GM19395 (cell line): Measurements from ENCODE around the gene AXIN2.
A peak's percentile ranks its signal among the peaks of the same experiment; 100 is the strongest.

Source experiments
- ATAC-seq: cut with Tn5 transposase; IDR thresholded peaks from one replicate; pipeline ENCODE4 v1.9.1; 2021; ENCODE audit warnings: mild to moderate bottlenecking, moderate library complexity; ENCODE audit not compliant: unreplicated experiment

AXIN2 gene

GRCh38 chr17:65584604-65585521, 23.4 kb upstream of the AXIN2 start:
- no peak for ATAC-seq

GRCh38 chr17:65583921-65584603, 22.6 kb upstream of the AXIN2 start:
- ATAC-seq: no peak

GRCh38 chr17:65576939-65577338, 15.5 kb upstream of the AXIN2 start:
- ATAC-seq: no peak

- ATAC-seq: no peak
Observed at GRCh38 chr17:65573282-65573602, 11.8 kb upstream of the AXIN2 start.

GRCh38 chr17:65572581-65573281, 11.3 kb upstream of the AXIN2 start:
- no peak for ATAC-seq

- no peak for ATAC-seq
Observed at GRCh38 chr17:65572186-65572580, 10.7 kb upstream of the AXIN2 start.

- ATAC-seq: no peak
Observed at GRCh38 chr17:65568918-65569317, 7.5 kb upstream of the AXIN2 start.

GRCh38 chr17:65567566-65567965, 6.1 kb upstream of the AXIN2 start:
- ATAC-seq: no peak

GRCh38 chr17:65565559-65565958, 4.1 kb upstream of the AXIN2 start:
- ATAC-seq: no peak

- no peak for ATAC-seq
Observed at GRCh38 chr17:65564793-65565192, 3.3 kb upstream of the AXIN2 start.

- no peak for ATAC-seq
Observed at GRCh38 chr17:65562206-65562531, 721 bp upstream of the AXIN2 start.

GRCh38 chr17:65560628-65561451, 608 bp downstream of the AXIN2 start:
- ATAC-seq: peak; percentile 38

GRCh38 chr17:65559804-65560627, 1.4 kb downstream of the AXIN2 start:
- ATAC-seq: no peak

GRCh38 chr17:65559461-65559803, 2.0 kb downstream of the AXIN2 start:
- no peak for ATAC-seq

- ATAC-seq: no peak
Observed at GRCh38 chr17:65558683-65559460, 2.6 kb downstream of the AXIN2 start.

GRCh38 chr17:65558311-65558682, 3.2 kb downstream of the AXIN2 start:
- ATAC-seq: no peak

- no peak for ATAC-seq
Observed at GRCh38 chr17:65557349-65558310, 3.8 kb downstream of the AXIN2 start.

GRCh38 chr17:65556910-65557348, 4.5 kb downstream of the AXIN2 start:
- no peak for ATAC-seq
